Fibroblast of mammary gland (primary cell): Measurements from ENCODE around the gene CDC34.
"Not testable (repeated sequence)": the region's sequence is repeated elsewhere in the genome, so short reads cannot be mapped to it uniquely, and the experiment has no call there.

Source experiments
- DNase-seq: peaks from one replicate; pipeline ENCODE4 v3.0.0-alpha.2; 2010; ENCODE audit warnings: low read depth
- H3K4me3 ChIP-seq: 2 replicates; pipeline ENCODE4 v1.5.1; 2011; ENCODE audit warnings: low read depth, mild to moderate bottlenecking, low read length, moderate library complexity; ENCODE audit not compliant: control insufficient read depth
- CTCF ChIP-seq: conservative IDR thresholded peaks from 2 replicates; pipeline ENCODE4 v1.5.1; 2011; ENCODE audit warnings: low read depth, low read length, inconsistent platforms; ENCODE audit not compliant: control insufficient read depth, insufficient read depth

Gene CDC34

DNA sequence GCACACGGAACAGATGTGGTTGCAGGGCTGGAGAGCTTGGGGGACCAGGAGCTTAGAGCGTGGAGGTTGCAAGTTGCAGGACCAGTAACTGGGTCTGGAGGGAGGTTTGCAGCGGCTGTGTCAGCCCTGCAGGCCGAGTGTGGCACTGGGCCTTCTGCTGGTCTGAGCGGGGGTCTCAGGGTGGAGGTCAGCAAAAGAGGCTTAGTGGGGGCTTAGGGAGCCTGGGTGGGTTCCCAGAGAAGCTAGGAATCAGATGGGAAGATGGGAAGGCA, 52.3 kb downstream of the CDC34 start:
- DNase-seq, result no peak
- no peak overlapping the region for H3K4me3 ChIP-seq
- TF ChIP-seq CTCF, result no peak

DNA sequence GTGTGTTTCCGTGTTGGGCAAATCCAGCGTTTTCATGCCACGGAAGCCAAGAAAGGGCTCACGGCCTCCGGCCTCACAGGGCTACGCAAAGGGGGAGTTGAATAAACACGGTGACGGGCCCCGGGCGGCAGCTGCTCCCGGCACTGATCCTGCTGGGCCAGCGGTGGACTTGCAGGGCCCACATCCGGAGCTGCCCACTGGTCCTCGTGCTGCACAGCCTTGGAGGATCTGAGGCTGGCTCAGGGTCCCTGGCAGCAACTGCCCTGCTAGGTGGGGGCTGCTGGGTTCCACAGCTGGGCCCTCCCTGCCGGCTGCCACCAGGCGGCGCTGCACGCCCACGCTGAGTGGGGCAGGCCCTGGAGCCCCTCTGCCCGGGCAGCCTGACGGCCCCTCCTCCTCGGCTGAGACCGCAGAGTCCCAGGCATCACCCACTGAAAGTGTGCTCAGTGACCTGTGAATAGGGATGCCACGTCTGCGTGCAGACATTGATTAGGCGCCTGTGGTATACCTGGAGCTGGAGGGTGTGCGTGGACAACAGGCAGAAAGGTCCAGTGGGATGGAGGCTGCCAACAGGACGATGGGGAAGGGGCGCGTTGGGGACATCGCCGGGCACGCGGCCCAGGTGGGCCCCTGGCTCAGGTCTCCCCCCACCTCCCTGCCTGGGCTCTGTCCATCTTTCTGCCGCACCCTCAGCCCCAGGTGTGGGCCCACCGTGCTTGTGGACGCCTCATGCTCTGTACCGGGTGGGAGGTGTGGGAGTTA, 52.9 kb downstream of the CDC34 start:
- H3K4me3 ChIP-seq, result no peak overlapping the region
- peak; percentile 68 for TF ChIP-seq CTCF
- peak; percentile 32 for DNase-seq

DNA sequence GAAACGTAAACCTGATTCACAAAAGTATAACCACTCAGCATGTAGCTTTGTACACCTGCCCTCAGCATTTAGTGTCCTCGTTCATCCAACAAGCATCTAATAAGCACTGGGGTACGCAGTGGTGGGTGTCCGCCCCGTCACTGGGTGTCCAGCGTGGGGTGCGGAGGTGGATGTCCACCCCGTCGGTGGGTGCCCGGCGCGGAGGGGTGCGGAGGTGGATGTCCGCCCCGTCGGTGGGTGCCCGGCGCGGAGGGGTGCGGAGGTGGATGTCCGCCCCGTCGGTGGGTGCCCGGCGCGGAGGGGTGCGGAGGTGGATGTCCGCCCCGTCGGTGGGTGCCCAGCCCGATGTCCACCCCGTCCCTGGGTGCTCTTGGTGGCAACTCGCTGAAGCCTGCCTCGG, 53.6 kb downstream of the CDC34 start:
- H3K4me3 ChIP-seq, DNase-seq: not testable (repeated sequence)

- H3K4me3 ChIP-seq, result no peak overlapping the region
- DNase-seq, result no peak
- TF ChIP-seq CTCF, result no peak
These were observed 54.1 kb downstream of the CDC34 start for GRCh38 chr19:585551-586110.

GRCh38 chr19:588093-588740, 56.7 kb downstream of the CDC34 start:
- H3K4me3 ChIP-seq, result no peak overlapping the region
- peak; percentile 54 for TF ChIP-seq CTCF
- peak; percentile 69 for DNase-seq

DNA sequence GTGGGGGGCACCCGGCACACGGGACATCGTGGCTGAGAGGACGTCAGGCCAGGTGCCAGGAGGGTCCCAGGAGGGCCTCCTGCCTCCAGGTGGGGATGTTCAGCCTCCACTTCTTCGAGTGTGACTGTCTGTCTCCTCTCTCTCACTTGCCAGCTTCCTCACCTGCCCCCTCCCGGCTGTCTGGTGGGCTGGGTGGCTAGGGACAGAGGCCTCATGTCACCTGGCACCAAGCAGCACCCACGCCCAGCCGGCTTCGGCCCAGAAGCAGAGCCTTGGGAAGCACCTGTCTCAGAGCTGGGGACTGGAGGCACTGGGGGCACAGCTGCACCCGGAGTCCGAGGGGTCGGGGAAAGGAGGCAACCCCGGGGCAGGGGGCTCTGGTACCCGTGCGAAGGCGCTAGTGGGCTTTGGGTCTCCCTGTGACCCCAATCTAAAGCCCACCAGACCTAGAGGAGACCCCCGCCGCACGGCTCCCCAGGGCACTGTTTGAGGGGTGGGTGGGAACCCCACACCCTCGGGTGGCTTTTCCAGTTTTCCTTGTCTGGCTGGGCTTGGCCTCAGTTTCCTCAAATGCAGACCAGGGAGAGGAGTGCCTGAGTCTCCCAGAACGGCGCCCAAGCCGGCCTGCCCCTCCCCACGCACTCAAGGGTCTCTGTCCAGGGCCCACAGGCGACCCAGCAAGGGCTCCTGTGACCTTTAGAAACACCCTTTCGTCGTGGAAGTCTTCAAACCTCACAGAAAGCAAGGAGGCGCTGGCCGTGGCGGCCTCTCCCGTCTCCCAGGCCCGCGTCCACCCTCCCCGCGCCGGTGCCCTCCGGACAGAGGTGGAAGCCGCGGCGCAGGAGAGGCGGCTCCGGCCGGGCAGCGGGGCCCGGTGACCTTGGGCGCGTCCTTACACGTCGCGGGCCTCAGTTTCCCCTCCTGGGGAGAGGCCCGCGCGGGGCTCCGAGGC, 57.5 kb downstream of the CDC34 start:
- no peak for DNase-seq
- TF ChIP-seq CTCF, result no peak
- H3K4me3 ChIP-seq, result no peak overlapping the region

- H3K4me3 ChIP-seq, result no peak within 1 kb of the TSS
- DNase-seq, result no peak
- TF ChIP-seq CTCF, result no peak
These were observed 58.3 kb downstream of the CDC34 start, which contains the start of gene HCN2 for GRCh38 chr19:589693-590395. Gene HCN2, plus strand, starts transcription at chr19:589881. Its CDS starts 65 bp downstream, at chr19:589946.
